ENCODE results near the gene TDRD12. TPM values are rescaled to one million over a fixed set of nuclear protein-coding genes. Genes with fewer than 3 reads are reported as not detected.

The TDRD12 gene
- total RNA-seq, 1 experiment from 2014 or later = not detected

- Histone ChIP-seq H3K79me2 (ENCODE audit: low read length) (peaks cover 36% of the 10 kb centered on the region), H3K4me1 (ENCODE audit: low read length) (peaks cover 21% of the 10 kb centered on the region), H3K4me2 (ENCODE audit: low read depth, low read length, poor library complexity, severe bottlenecking) (peak overlapping the region; percentile 93), H3K9me2 (replicated peaks; ENCODE audit: insufficient read depth, low read length) (no peaks in the 10 kb centered on the region), H3K4me3 (ENCODE audit: low read length) (no peak overlapping the region; the same call in 1 of the 2 replicates), H3K27ac (ENCODE audit: low read length) (no peak overlapping the region), H3K9ac (ENCODE audit: low read length) (no peak overlapping the region), H3K36me3 (ENCODE audit: insufficient read depth, low read length) (peaks cover 5% of the 10 kb centered on the region), H2AFZ (ENCODE audit: low read length) (no peak overlapping the region), H3K9me3 (ENCODE audit: low read length) (no peaks in the 10 kb centered on the region), H4K20me1 (ENCODE audit: insufficient read depth, low read depth, low read length) (peaks cover 18% of the 10 kb centered on the region; the same call in 1 of the 2 replicates), H3K27me3 (ENCODE audit: low read length) (no peaks in the 10 kb centered on the region)
- no peak for DNase-seq
Observed at GRCh38 chr19:32676186-32676894, 43.2 kb upstream of the TDRD12 start.

- Histone ChIP-seq H3K9me3 (ENCODE audit: low read length) (no peaks in the 10 kb centered on the region), H3K27me3 (ENCODE audit: low read length) (no peaks in the 10 kb centered on the region), H2AFZ (ENCODE audit: low read length) (no peak overlapping the region), H3K4me3 (ENCODE audit: low read length) (no peak overlapping the region), H3K9me2 (replicated peaks; ENCODE audit: insufficient read depth, low read length) (no peaks in the 10 kb centered on the region), H3K79me2 (ENCODE audit: low read length) (peaks cover 30% of the 10 kb centered on the region), H3K4me1 (ENCODE audit: low read length) (peaks cover 21% of the 10 kb centered on the region), H3K4me2 (ENCODE audit: low read depth, low read length, poor library complexity, severe bottlenecking) (no peak overlapping the region), H4K20me1 (ENCODE audit: insufficient read depth, low read depth, low read length) (peaks cover 14% of the 10 kb centered on the region; the same call in 1 of the 2 replicates), H3K36me3 (ENCODE audit: insufficient read depth, low read length) (peaks cover 3% of the 10 kb centered on the region), H3K27ac (ENCODE audit: low read length) (no peak overlapping the region), H3K9ac (ENCODE audit: low read length) (no peak overlapping the region)
- DNase-seq = no peak
Observed at GRCh38 chr19:32676895-32677359, 42.6 kb upstream of the TDRD12 start.

- H3K36me3 ChIP-seq (ENCODE audit: insufficient read depth, low read length) = no peaks in the 10 kb centered on the region
- H4K20me1 ChIP-seq (ENCODE audit: insufficient read depth, low read depth, low read length) = peaks cover 11% of the 10 kb centered on the region; the same call in 1 of the 2 replicates
- no peak overlapping the region for H3K4me3 ChIP-seq (ENCODE audit: low read length)
- DNase-seq = no peak
- H3K9ac ChIP-seq (ENCODE audit: low read length) = no peak overlapping the region
- H3K79me2 ChIP-seq (ENCODE audit: low read length) = peaks cover 23% of the 10 kb centered on the region
- H3K4me1 ChIP-seq (ENCODE audit: low read length) = peaks cover 20% of the 10 kb centered on the region
- H2AFZ ChIP-seq (ENCODE audit: low read length) = no peak overlapping the region
- H3K27me3 ChIP-seq (ENCODE audit: low read length) = no peaks in the 10 kb centered on the region
- H3K27ac ChIP-seq (ENCODE audit: low read length) = no peak overlapping the region
- no peak overlapping the region for H3K4me2 ChIP-seq (ENCODE audit: low read depth, low read length, poor library complexity, severe bottlenecking)
- H3K9me2 ChIP-seq (replicated peaks; ENCODE audit: insufficient read depth, low read length) = no peaks in the 10 kb centered on the region
- no peaks in the 10 kb centered on the region for H3K9me3 ChIP-seq (ENCODE audit: low read length)
Observed at GRCh38 chr19:32677657-32678056, 41.9 kb upstream of the TDRD12 start.

- Histone ChIP-seq H3K27ac (ENCODE audit: low read length) (no peak overlapping the region), H3K27me3 (ENCODE audit: low read length) (no peaks in the 10 kb centered on the region), H3K4me3 (ENCODE audit: low read length) (no peak overlapping the region), H3K4me1 (ENCODE audit: low read length) (no peaks in the 10 kb centered on the region), H3K79me2 (ENCODE audit: low read length) (no peaks in the 10 kb centered on the region), H4K20me1 (ENCODE audit: insufficient read depth, low read depth, low read length) (no peaks in the 10 kb centered on the region), H2AFZ (ENCODE audit: low read length) (no peak overlapping the region), H3K9ac (ENCODE audit: low read length) (no peak overlapping the region), H3K4me2 (ENCODE audit: low read depth, low read length, poor library complexity, severe bottlenecking) (no peak overlapping the region), H3K36me3 (ENCODE audit: insufficient read depth, low read length) (no peaks in the 10 kb centered on the region), H3K9me3 (ENCODE audit: low read length) (no peaks in the 10 kb centered on the region), H3K9me2 (replicated peaks; ENCODE audit: insufficient read depth, low read length) (no peaks in the 10 kb centered on the region)
- DNase-seq = no peak
Observed at GRCh38 chr19:32680986-32681385, 38.6 kb upstream of the TDRD12 start.

DNA sequence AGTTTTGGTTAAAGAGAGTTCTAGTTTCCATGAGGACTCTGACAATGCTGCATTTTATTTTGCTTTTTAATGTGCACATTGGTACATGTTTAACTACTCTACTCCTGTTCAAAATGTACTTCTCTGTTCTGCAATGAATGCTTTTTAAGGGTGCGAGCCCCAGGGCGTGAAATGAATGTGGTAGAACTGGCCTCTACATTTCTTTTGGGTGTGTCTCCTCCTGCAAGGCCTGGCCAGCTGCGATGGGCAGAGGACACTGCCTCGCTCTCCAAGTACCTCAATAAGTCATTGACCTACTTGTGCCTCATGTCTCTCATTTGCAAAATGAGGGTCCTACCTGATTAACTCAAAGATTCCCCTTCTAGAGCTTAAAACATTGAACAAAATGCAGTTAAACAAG is 37.2 kb upstream of the TDRD12 start:
- Histone ChIP-seq H3K36me3 (ENCODE audit: insufficient read depth, low read length) (no peaks in the 10 kb centered on the region), H3K9me2 (replicated peaks; ENCODE audit: insufficient read depth, low read length) (no peaks in the 10 kb centered on the region), H3K79me2 (ENCODE audit: low read length) (no peaks in the 10 kb centered on the region), H3K4me3 (ENCODE audit: low read length) (no peak overlapping the region), H3K9me3 (ENCODE audit: low read length) (no peaks in the 10 kb centered on the region), H3K9ac (ENCODE audit: low read length) (no peak overlapping the region), H3K27me3 (ENCODE audit: low read length) (no peaks in the 10 kb centered on the region), H4K20me1 (ENCODE audit: insufficient read depth, low read depth, low read length) (no peaks in the 10 kb centered on the region), H3K4me2 (ENCODE audit: low read depth, low read length, poor library complexity, severe bottlenecking) (no peak overlapping the region), H3K4me1 (ENCODE audit: low read length) (peaks cover 4% of the 10 kb centered on the region), H2AFZ (ENCODE audit: low read length) (no peak overlapping the region), H3K27ac (ENCODE audit: low read length) (no peak overlapping the region)
- no peak for DNase-seq

GRCh38 chr19:32686847-32687475 is 32.6 kb upstream of the TDRD12 start:
- peaks cover under 1% of the 10 kb centered on the region for H3K79me2 ChIP-seq (ENCODE audit: low read length)
- H3K4me2 ChIP-seq (ENCODE audit: low read depth, low read length, poor library complexity, severe bottlenecking) = no peak overlapping the region
- H2AFZ ChIP-seq (ENCODE audit: low read length) = no peak overlapping the region
- DNase-seq = no peak
- H3K9me3 ChIP-seq (ENCODE audit: low read length) = no peaks in the 10 kb centered on the region
- H3K9me2 ChIP-seq (replicated peaks; ENCODE audit: insufficient read depth, low read length) = no peaks in the 10 kb centered on the region
- no peaks in the 10 kb centered on the region for H4K20me1 ChIP-seq (ENCODE audit: insufficient read depth, low read depth, low read length)
- no peak overlapping the region for H3K9ac ChIP-seq (ENCODE audit: low read length)
- peaks cover 22% of the 10 kb centered on the region for H3K4me1 ChIP-seq (ENCODE audit: low read length)
- H3K36me3 ChIP-seq (ENCODE audit: insufficient read depth, low read length) = no peaks in the 10 kb centered on the region
- no peak overlapping the region for H3K27ac ChIP-seq (ENCODE audit: low read length)
- H3K27me3 ChIP-seq (ENCODE audit: low read length) = no peaks in the 10 kb centered on the region
- H3K4me3 ChIP-seq (ENCODE audit: low read length) = no peak overlapping the region

DNA sequence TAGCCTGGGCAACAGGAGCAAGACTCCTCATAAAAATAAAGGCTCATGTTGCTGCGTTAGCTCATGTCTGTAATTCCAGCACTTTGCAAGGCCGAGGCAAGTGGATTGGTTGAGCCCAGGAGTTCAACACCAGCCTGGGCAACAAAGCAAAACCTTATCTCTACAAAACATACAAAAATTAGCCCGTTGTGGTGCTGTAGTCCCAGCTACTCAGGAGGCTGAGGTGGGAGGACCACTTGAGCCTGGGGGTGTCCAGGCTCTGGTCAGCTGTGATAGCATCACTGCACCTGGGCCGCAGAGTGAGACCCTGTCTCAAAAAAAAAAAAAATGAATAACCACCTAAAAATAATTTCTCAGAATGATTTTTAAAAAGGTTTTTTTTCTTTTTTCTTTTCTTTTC is 31.9 kb upstream of the TDRD12 start:
- no peak for DNase-seq
- H3K4me3 ChIP-seq (ENCODE audit: low read length) = no peak overlapping the region
- H3K4me1 ChIP-seq (ENCODE audit: low read length) = peaks cover 29% of the 10 kb centered on the region
- no peak overlapping the region for H3K27ac ChIP-seq (ENCODE audit: low read length)
- H3K9me2 ChIP-seq (replicated peaks; ENCODE audit: insufficient read depth, low read length) = no peaks in the 10 kb centered on the region
- H3K79me2 ChIP-seq (ENCODE audit: low read length) = peaks cover 7% of the 10 kb centered on the region
- no peak overlapping the region for H3K9ac ChIP-seq (ENCODE audit: low read length)
- no peak overlapping the region for H3K4me2 ChIP-seq (ENCODE audit: low read depth, low read length, poor library complexity, severe bottlenecking)
- no peaks in the 10 kb centered on the region for H4K20me1 ChIP-seq (ENCODE audit: insufficient read depth, low read depth, low read length)
- H3K36me3 ChIP-seq (ENCODE audit: insufficient read depth, low read length) = no peaks in the 10 kb centered on the region
- H3K27me3 ChIP-seq (ENCODE audit: low read length) = no peaks in the 10 kb centered on the region
- no peaks in the 10 kb centered on the region for H3K9me3 ChIP-seq (ENCODE audit: low read length)
- H2AFZ ChIP-seq (ENCODE audit: low read length) = no peak overlapping the region

GRCh38 chr19:32688311-32688710 is 31.3 kb upstream of the TDRD12 start:
- no peak overlapping the region for H3K4me2 ChIP-seq (ENCODE audit: low read depth, low read length, poor library complexity, severe bottlenecking)
- H3K4me1 ChIP-seq (ENCODE audit: low read length) = peaks cover 35% of the 10 kb centered on the region
- no peak for DNase-seq
- no peaks in the 10 kb centered on the region for H3K9me2 ChIP-seq (replicated peaks; ENCODE audit: insufficient read depth, low read length)
- H3K27me3 ChIP-seq (ENCODE audit: low read length) = no peaks in the 10 kb centered on the region
- H4K20me1 ChIP-seq (ENCODE audit: insufficient read depth, low read depth, low read length) = no peaks in the 10 kb centered on the region
- no peak overlapping the region for H2AFZ ChIP-seq (ENCODE audit: low read length)
- H3K27ac ChIP-seq (ENCODE audit: low read length) = no peak overlapping the region
- H3K9ac ChIP-seq (ENCODE audit: low read length) = no peak overlapping the region
- peaks cover 14% of the 10 kb centered on the region for H3K79me2 ChIP-seq (ENCODE audit: low read length)
- no peaks in the 10 kb centered on the region for H3K36me3 ChIP-seq (ENCODE audit: insufficient read depth, low read length)
- no peaks in the 10 kb centered on the region for H3K9me3 ChIP-seq (ENCODE audit: low read length)
- no peak overlapping the region for H3K4me3 ChIP-seq (ENCODE audit: low read length)

Data from Karpas-422 (cell line).